Measurements from ENCODE around the gene PHACTR1.

DNA sequence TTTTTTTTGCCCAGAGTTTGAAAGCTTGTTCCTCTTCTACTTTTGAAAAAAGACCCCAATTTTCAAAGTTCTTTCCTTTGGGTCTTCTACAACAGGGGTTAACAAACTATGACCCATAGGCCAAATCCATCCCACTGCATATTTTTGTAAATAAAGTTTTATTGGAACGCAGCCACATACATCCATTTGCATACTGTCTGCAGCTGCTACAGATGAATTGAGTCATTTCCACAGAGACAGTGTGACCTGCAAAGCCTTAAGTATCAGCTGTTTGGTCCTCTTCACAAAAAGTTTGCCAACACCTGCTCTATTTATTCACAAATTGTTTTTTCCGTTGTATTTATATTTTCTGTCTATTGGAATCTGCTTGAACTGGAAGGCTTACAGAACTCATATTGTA, 422.6 kb downstream of the PHACTR1 start:
- TF ChIP-seq, protein P1, sequence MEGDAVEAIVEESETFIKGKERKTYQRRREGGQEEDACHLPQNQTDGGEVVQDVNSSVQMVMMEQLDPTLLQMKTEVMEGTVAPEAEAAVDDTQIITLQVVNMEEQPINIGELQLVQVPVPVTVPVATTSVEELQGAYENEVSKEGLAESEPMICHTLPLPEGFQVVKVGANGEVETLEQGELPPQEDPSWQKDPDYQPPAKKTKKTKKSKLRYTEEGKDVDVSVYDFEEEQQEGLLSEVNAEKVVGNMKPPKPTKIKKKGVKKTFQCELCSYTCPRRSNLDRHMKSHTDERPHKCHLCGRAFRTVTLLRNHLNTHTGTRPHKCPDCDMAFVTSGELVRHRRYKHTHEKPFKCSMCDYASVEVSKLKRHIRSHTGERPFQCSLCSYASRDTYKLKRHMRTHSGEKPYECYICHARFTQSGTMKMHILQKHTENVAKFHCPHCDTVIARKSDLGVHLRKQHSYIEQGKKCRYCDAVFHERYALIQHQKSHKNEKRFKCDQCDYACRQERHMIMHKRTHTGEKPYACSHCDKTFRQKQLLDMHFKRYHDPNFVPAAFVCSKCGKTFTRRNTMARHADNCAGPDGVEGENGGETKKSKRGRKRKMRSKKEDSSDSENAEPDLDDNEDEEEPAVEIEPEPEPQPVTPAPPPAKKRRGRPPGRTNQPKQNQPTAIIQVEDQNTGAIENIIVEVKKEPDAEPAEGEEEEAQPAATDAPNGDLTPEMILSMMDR (IDR thresholded peaks at IDR 0.05; ENCODE audit: insufficient read depth, low read depth, low read length), result no peak
- no peak for TF ChIP-seq EZH2 (IDR thresholded peaks at IDR 0.05; ENCODE audit: insufficient read depth, low read length)

All from astrocyte (in vitro differentiated cells and primary cell).